ENCODE data around the gene ZNF750.
A peak's percentile ranks its signal among the peaks of the same experiment; 100 is the strongest.

ZNF750 gene

GRCh38 chr17:82840431-82840831 lies 609 bp upstream of the ZNF750 start:
- no peak overlapping the region for H3K4me3 ChIP-seq (ENCODE audit: low read depth, low read length)
- no peak for TF ChIP-seq CTCF (IDR thresholded peaks at IDR 0.05; ENCODE audit: control insufficient read depth, extremely low read depth, insufficient read depth)
- DNase-seq (ENCODE audit: low read depth), result no peak

- no peak for TF ChIP-seq CTCF (IDR thresholded peaks at IDR 0.05; ENCODE audit: control insufficient read depth, extremely low read depth, insufficient read depth)
- peak; percentile 67 for DNase-seq (ENCODE audit: low read depth)
- peak overlapping the region; percentile 46 for H3K4me3 ChIP-seq (ENCODE audit: low read depth, low read length)
Measured at GRCh38 chr17:82838386-82839063, 1.3 kb downstream of the ZNF750 start.

- no peak for TF ChIP-seq CTCF (IDR thresholded peaks at IDR 0.05; ENCODE audit: control insufficient read depth, extremely low read depth, insufficient read depth)
- DNase-seq (ENCODE audit: low read depth), result no peak
- peak overlapping the region; percentile 46; the same call in 1 of the 2 replicates for H3K4me3 ChIP-seq (ENCODE audit: low read depth, low read length)
Measured at GRCh38 chr17:82837586-82838320, 2.1 kb downstream of the ZNF750 start.

- TF ChIP-seq CTCF (IDR thresholded peaks at IDR 0.05; ENCODE audit: control insufficient read depth, extremely low read depth, insufficient read depth), result no peak
- DNase-seq (ENCODE audit: low read depth), result no peak
- no peak overlapping the region for H3K4me3 ChIP-seq (ENCODE audit: low read depth, low read length)
Measured at GRCh38 chr17:82836823-82837357, 2.9 kb downstream of the ZNF750 start.

GRCh38 chr17:82835766-82836512 lies 3.9 kb downstream of the ZNF750 start:
- H3K4me3 ChIP-seq (ENCODE audit: low read depth, low read length), result no peak overlapping the region
- no peak for TF ChIP-seq CTCF (IDR thresholded peaks at IDR 0.05; ENCODE audit: control insufficient read depth, extremely low read depth, insufficient read depth)
- no peak for DNase-seq (ENCODE audit: low read depth)

GRCh38 chr17:82835122-82835521 lies 4.7 kb downstream of the ZNF750 start:
- no peak for DNase-seq (ENCODE audit: low read depth)
- H3K4me3 ChIP-seq (ENCODE audit: low read depth, low read length), result no peak overlapping the region
- no peak for TF ChIP-seq CTCF (IDR thresholded peaks at IDR 0.05; ENCODE audit: control insufficient read depth, extremely low read depth, insufficient read depth)

Data from LNCaP clone FGC (cell line).